ENCODE measurements around the gene PPP6R3. TPM values are rescaled to one million over a fixed set of nuclear protein-coding genes. Genes with fewer than 3 reads are reported as not detected.
"Not testable (repeated sequence)": the region's sequence is repeated elsewhere in the genome, so short reads cannot be mapped to it uniquely, and the experiment has no call there.

PPP6R3 gene
- total RNA-seq, 1 experiment from 2014 or later = 133 TPM

GRCh38 chr11:68458340-68458739 is 2.2 kb upstream of the PPP6R3 start:
- not testable (repeated sequence) for H3K4me3 ChIP-seq (ENCODE audit: insufficient read depth, low read depth, low read length); DNase-seq; H3K36me3 ChIP-seq (replicated peaks; ENCODE audit: control insufficient read depth, insufficient read depth, low read length); H3K27me3 ChIP-seq (ENCODE audit: control insufficient read depth, insufficient read depth, low read length)

GRCh38 chr11:68459886-68460740 is 439 bp upstream of the PPP6R3 start:
- Histone ChIP-seq H3K27me3 (ENCODE audit: control insufficient read depth, insufficient read depth, low read length) (no peaks in the 10 kb centered on the region), H3K4me3 (ENCODE audit: insufficient read depth, low read depth, low read length) (peak overlapping the region; percentile 86), H3K36me3 (replicated peaks; ENCODE audit: control insufficient read depth, insufficient read depth, low read length) (no peaks in the 10 kb centered on the region; the same call in 1 of the 2 replicates)
- DNase-seq = peak; percentile 99

- no peak for DNase-seq
- no peaks in the 10 kb centered on the region; the same call in 1 of the 2 replicates for H3K36me3 ChIP-seq (replicated peaks; ENCODE audit: control insufficient read depth, insufficient read depth, low read length)
- H3K27me3 ChIP-seq (ENCODE audit: control insufficient read depth, insufficient read depth, low read length) = no peaks in the 10 kb centered on the region
- H3K4me3 ChIP-seq (ENCODE audit: insufficient read depth, low read depth, low read length) = peak overlapping the region; percentile 86
Measured at GRCh38 chr11:68461575-68461917, 994 bp downstream of the PPP6R3 start.

GRCh38 chr11:68463714-68464113 is 3.2 kb downstream of the PPP6R3 start:
- Histone ChIP-seq H3K36me3 (replicated peaks; ENCODE audit: control insufficient read depth, insufficient read depth, low read length) (no peaks in the 10 kb centered on the region; the same call in 1 of the 2 replicates), H3K4me3 (ENCODE audit: insufficient read depth, low read depth, low read length) (no peak overlapping the region), H3K27me3 (ENCODE audit: control insufficient read depth, insufficient read depth, low read length) (no peaks in the 10 kb centered on the region)
- DNase-seq = no peak

DNA sequence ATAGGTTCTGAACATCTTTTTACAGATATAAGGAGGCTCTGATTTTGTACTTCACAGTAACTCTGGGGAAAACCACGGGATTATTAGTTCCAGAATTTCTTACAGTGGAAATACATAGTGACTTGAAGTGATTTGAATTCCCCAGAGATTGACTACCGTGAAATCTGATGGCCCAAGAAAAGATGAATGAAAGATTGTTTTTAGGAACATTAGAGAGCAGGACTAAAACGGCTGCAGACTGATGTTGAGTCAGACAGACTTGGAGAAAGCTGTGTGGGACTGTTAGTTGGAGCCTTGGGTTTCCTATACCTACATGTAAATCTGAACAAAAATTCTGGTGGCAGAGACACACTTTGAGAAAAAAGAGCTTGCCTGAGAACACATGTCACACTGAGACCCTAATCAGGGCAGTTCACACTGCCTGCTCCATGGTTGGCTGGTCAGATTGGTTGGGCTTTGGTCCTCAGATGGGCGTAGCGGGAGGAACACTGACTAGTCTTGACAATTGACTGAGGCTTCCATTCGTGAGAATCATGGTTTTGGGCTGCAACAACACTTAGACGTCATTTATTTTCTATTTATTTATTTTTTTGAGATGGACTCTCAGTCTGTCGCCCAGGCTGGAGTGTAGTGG is 6.8 kb downstream of the PPP6R3 start:
- no peaks in the 10 kb centered on the region for H3K27me3 ChIP-seq (ENCODE audit: control insufficient read depth, insufficient read depth, low read length)
- peaks cover 1% of the 10 kb centered on the region for H3K36me3 ChIP-seq (replicated peaks; ENCODE audit: control insufficient read depth, insufficient read depth, low read length)
- H3K4me3 ChIP-seq (ENCODE audit: insufficient read depth, low read depth, low read length) = no peak overlapping the region
- peak; percentile 27 for DNase-seq

- Histone ChIP-seq H3K4me3 (ENCODE audit: insufficient read depth, low read depth, low read length) (no peak overlapping the region), H3K36me3 (replicated peaks; ENCODE audit: control insufficient read depth, insufficient read depth, low read length) (peaks cover 1% of the 10 kb centered on the region; the same call in 1 of the 2 replicates), H3K27me3 (ENCODE audit: control insufficient read depth, insufficient read depth, low read length) (no peaks in the 10 kb centered on the region)
- DNase-seq = peak; percentile 13
Measured at GRCh38 chr11:68468217-68468828, 7.8 kb downstream of the PPP6R3 start.

- no peak for DNase-seq
- Histone ChIP-seq H3K4me3 (ENCODE audit: insufficient read depth, low read depth, low read length) (no peak overlapping the region), H3K27me3 (ENCODE audit: control insufficient read depth, insufficient read depth, low read length) (no peaks in the 10 kb centered on the region), H3K36me3 (replicated peaks; ENCODE audit: control insufficient read depth, insufficient read depth, low read length) (peaks cover 1% of the 10 kb centered on the region; the same call in 1 of the 2 replicates)
Measured at GRCh38 chr11:68469122-68469521, 8.6 kb downstream of the PPP6R3 start.

GRCh38 chr11:68469642-68470041 is 9.1 kb downstream of the PPP6R3 start:
- Histone ChIP-seq H3K36me3 (replicated peaks; ENCODE audit: control insufficient read depth, insufficient read depth, low read length) (peaks cover 1% of the 10 kb centered on the region; the same call in 1 of the 2 replicates), H3K27me3 (ENCODE audit: control insufficient read depth, insufficient read depth, low read length) (no peaks in the 10 kb centered on the region), H3K4me3 (ENCODE audit: insufficient read depth, low read depth, low read length) (no peak overlapping the region)
- DNase-seq = peak; percentile 8

- Histone ChIP-seq H3K27me3 (ENCODE audit: control insufficient read depth, insufficient read depth, low read length) (no peaks in the 10 kb centered on the region), H3K4me3 (ENCODE audit: insufficient read depth, low read depth, low read length) (no peak overlapping the region), H3K36me3 (replicated peaks; ENCODE audit: control insufficient read depth, insufficient read depth, low read length) (peaks cover 1% of the 10 kb centered on the region; the same call in 1 of the 2 replicates)
- peak; percentile 28 for DNase-seq
Measured at GRCh38 chr11:68470304-68470811, 9.8 kb downstream of the PPP6R3 start.

- no peak overlapping the region for H3K4me3 ChIP-seq (ENCODE audit: insufficient read depth, low read depth, low read length)
- H3K27me3 ChIP-seq (ENCODE audit: control insufficient read depth, insufficient read depth, low read length) = no peaks in the 10 kb centered on the region
- peak; percentile 13 for DNase-seq
- H3K36me3 ChIP-seq (replicated peaks; ENCODE audit: control insufficient read depth, insufficient read depth, low read length) = peaks cover 1% of the 10 kb centered on the region; the same call in 1 of the 2 replicates
Measured at GRCh38 chr11:68471360-68472340, 11.1 kb downstream of the PPP6R3 start.

DNA sequence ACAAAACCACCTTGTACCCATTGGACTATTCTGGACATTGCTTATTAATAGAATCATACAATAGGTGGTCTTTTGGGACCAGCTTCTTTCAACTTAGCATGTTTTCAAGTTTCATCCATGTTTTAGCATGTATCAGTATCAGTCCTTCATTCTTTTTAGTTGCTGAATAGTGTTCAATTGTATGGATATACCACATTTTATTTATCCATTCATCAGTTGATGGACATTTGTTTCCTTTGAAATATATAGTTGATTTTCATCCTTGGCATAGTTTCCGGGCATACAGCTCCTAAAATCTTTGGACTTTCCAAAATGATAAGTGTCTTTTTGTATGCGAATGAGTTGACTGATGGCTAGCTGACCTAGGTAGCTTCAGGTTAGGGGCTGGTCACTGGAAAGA is 12.2 kb downstream of the PPP6R3 start:
- Histone ChIP-seq H3K36me3 (replicated peaks; ENCODE audit: control insufficient read depth, insufficient read depth, low read length) (peaks cover 1% of the 10 kb centered on the region; the same call in 1 of the 2 replicates), H3K4me3 (ENCODE audit: insufficient read depth, low read depth, low read length) (no peak overlapping the region), H3K27me3 (ENCODE audit: control insufficient read depth, insufficient read depth, low read length) (no peaks in the 10 kb centered on the region)
- DNase-seq = no peak

DNA sequence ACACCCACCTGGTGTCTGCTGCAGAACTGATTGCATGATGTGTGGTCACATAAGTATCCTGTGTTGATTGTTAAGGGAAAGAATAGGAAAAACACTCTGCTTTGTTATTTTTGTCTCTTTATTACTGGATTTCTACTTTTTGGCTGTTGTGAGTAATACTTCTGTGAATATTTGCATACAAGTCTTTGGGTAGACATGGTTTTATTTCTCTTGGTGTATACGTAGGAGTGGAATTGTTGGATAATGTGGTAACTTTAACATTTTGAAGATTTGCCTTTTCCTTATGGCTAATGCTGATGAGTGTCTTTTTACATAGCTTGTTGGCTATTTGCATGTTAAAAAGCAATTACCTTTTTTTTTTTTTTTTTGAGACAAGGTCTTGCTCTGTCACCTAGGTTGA is 13.1 kb downstream of the PPP6R3 start:
- H3K4me3 ChIP-seq (ENCODE audit: insufficient read depth, low read depth, low read length) = no peak overlapping the region
- no peaks in the 10 kb centered on the region for H3K27me3 ChIP-seq (ENCODE audit: control insufficient read depth, insufficient read depth, low read length)
- no peak for DNase-seq
- peaks cover 1% of the 10 kb centered on the region; the same call in 1 of the 2 replicates for H3K36me3 ChIP-seq (replicated peaks; ENCODE audit: control insufficient read depth, insufficient read depth, low read length)

GRCh38 chr11:68475626-68476025 is 15.1 kb downstream of the PPP6R3 start:
- DNase-seq; H3K27me3 ChIP-seq (ENCODE audit: control insufficient read depth, insufficient read depth, low read length); H3K4me3 ChIP-seq (ENCODE audit: insufficient read depth, low read depth, low read length); H3K36me3 ChIP-seq (replicated peaks; ENCODE audit: control insufficient read depth, insufficient read depth, low read length): not testable (repeated sequence)

DNA sequence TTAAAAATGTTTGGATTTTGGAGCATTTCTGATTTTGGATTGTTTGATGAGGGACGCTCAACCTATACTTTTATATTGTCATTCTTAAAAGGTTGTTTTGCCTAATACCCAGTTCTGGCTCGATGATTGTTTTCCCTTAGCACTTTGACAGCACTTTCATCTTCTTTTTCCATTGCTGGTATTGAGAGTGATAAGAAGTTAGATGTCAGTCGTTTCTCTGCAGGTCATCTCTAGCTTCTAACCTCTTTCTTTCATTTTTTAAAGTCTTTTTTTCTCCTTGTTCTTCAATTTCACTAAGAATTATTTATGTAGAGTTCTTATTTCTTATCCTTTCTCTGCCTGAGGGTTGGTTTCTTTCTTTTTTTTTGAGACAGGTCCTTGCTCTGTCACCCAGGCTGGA is 18.8 kb downstream of the PPP6R3 start:
- H3K27me3 ChIP-seq (ENCODE audit: control insufficient read depth, insufficient read depth, low read length) = no peaks in the 10 kb centered on the region
- no peak for DNase-seq
- H3K4me3 ChIP-seq (ENCODE audit: insufficient read depth, low read depth, low read length) = no peak overlapping the region
- H3K36me3 ChIP-seq (replicated peaks; ENCODE audit: control insufficient read depth, insufficient read depth, low read length) = no peaks in the 10 kb centered on the region; the same call in 1 of the 2 replicates
